Smooth muscle cell of the brain vasculature (primary cell): ENCODE measurements around the gene LCP1.
"Not testable (repeated sequence)": the region's sequence is repeated elsewhere in the genome, so short reads cannot be mapped to it uniquely, and the experiment has no call there.

Source experiments
- DNase-seq: peaks from one replicate; pipeline ENCODE4 v3.0.0-alpha.2; 2012; ENCODE audit warnings: low read depth, low spot score

The LCP1 gene

DNA sequence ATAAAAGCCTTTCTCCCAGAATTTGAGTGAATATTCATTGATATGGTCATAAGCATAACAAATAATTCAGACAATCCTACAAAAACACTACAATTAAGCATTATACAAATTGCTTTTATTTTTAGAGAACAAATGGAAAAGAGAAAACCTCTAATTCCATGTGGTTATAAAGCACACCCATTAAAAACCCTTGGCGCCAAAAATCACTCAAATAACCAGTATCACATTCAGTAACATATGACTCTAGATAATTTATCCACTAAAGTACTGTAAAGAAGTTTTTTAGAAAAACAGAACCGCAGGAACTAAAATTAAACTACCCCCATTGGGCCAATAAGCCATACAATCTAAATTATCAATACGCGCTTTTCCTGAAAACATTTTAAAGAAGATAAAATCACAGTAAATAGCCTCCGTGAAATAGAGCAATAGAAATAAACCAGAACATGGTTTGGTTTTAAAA is 569 bp downstream of the LCP1 start:
- no peak for DNase-seq

DNA sequence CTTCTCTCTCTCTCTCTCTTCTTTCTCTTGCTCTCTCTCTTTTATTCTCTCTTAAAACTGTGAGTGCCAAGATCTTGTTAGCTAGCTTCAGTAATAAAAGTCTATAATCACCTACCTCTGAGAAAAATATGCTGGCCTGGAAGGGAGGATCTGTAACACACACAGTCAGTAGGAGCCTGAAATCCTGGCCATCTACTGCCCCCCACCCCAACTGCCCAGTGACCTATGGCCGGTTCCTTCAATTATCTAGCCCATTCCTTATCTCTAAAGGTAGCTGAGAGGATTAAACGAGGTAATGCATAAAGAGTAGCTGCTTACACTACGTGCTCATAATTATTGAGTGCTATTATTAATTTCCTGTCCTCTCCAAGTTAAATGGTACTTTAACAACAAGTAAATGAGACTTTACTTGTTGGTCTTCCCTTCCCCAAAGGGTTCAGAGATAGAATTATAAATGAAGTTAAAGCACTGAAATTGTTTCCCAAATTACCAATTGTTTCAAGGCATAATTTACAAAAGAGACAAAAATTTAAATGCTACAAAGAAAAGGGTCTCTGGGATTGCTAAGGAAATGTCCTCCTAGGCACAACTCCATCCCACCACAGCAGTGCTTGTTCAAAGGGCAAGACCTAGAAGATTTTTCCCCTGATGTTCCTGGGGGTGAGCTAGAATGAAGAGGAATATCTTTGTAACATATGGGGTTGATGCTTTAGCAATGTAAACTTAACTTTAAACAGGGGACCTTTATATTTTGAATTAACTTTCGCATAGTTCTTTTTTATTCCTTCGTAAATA is 1.8 kb downstream of the LCP1 start:
- no peak for DNase-seq

DNA sequence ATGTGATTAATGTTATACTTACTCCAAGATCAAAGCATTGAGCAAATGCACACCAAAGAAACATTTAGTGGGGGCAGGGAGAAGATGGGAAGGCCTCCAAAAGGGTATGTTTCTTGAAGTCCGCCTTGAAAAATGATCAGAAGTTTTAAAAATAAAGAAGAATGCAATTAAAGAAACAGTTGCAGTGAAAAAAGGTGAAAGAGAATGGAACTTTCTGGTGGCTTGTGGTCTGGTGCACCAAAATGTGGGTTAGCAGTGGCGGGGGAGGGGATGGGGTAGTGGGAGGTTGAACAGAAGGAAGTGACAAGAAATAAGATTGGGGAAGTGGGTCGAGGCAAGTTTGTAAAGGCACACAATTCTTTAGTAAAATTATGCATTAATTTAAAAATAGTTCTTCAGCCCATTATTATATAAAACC is 2.5 kb downstream of the LCP1 start:
- no peak for DNase-seq

DNA sequence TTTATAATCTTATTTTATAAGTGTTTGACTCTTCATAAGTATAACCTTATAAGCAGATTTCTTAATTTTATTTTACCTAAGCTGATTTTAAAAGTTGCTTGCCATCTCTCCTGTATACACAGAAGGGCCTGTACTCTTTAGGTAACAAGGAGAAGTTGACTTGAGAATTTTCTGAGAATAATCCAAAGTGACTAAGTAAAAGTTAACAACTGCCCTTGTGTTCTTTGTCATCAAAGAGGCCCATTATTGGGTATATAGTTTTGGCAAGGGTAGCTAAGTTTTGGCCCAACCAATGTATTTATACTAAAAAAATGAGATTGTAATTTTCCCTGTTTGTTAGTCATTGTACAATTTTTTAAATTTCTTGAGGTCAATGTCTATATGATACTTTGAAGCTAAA is 3.2 kb downstream of the LCP1 start:
- no peak for DNase-seq

DNA sequence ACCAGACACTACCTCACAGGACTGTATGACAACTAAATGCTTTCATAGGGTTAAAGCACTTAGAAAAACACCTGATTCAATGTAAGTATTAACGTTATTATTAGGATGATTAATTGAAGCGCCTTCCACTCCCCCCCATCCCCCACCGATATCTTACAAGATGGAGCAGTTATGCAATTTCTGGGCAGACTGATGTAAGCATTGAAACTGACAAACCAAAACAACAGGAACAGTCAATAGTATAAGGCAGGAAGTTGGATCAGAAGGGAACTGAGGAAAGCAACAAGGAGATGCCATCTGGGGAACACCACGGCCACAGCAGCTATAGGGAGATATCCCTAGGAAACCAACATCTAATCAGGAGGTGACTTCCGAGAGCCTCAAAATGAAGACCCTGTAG is 3.8 kb downstream of the LCP1 start:
- DNase-seq, result no peak

DNA sequence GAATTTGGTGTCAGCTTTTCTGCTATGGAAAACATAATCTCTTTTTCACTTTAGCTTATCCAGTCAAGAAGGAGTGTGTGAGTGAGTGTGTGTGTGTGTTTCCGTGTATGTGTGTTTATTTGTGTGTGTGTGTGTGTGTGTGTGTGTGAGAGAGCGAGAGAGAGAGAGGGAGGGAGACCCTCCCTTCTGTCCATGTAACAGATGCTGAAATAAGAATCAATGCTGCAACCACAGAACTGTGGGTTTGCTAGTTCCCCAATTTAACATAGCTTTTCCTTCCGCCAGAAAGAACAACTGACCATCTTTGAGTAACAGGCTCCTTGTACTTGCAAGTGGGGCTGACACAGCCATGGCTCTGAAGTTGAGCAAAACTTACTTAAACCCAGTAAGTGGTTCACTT is 5.2 kb downstream of the LCP1 start:
- DNase-seq, result no peak

DNA sequence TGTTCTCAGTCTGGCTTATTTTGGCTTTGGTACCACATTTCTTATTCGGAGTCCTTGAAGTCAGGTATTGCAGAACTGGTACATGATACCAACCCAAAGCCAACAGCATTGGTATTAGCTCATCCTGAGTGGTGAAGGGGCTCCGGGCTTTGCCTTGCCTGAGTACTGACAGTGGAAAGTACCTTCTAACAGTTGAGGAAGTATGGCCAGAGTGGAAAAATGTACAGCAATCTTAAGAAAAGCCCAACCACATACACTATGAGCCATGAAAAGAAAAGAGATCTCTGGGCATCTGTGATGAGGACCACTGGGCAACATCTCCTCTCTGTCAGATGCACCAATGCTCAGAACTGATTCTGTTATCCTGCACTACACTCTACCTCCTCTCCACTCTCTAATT is 8.3 kb downstream of the LCP1 start:
- DNase-seq, result no peak

DNA sequence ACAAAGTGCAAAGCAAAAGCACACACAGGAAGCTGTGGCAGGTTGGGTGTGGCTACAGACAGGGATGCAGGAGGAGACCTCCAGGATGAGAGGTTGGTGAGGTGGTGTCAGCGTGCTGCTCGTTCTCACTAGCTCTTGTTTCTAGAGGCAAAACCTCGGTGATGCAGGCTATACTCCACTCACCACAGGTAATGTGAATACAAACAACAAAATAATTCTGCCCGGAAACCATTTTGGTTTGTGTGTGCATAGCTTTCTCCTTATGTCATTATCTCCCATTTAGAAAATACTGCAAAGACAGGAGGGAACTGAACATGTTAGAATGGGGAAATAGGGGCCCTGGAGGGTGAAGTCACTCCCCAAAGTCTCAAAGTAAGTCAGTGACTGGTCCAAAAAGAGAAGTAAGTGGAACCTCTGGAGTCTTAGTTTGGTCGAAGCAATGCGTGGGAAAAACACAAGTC is 9.4 kb downstream of the LCP1 start:
- no peak for DNase-seq

DNA sequence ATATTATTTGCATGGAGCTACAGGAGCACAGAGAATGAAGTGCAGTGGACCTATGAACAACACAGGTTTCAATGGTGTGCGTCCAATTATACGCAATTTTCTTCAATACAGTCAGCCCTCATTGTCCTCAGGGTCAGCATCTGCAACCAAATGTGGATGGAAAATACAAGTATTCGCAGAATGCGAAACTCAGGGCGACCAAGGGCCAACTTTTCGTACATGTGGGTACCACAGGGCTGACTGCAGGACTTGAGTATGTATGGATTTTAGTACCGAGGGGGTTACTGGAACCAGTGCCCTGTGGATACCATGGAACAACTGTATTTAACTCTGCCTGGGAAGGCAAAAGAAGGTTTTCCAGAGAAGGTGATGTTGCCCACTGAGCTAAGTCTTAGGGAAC is 10.2 kb downstream of the LCP1 start:
- DNase-seq, result no peak

DNA sequence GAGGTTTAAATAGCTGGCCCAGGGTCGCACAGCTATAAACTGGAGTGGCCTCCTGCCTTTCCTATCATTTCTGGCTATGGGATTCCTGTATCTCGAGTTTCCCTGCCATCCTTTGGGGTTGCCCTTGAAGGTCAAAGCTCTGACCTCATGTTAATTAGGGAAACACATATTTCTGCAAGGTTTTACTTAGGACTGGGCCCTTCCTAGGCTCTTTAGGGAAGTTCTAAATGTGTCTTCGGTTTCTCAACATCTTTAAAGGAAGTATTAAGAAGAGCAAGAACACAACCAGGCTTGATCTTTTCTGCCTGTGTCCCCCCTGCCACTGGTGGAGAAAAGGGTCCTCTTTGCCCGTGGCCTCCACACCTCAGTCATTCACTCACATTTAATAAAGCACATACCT is 10.8 kb downstream of the LCP1 start:
- DNase-seq, result no peak

DNA sequence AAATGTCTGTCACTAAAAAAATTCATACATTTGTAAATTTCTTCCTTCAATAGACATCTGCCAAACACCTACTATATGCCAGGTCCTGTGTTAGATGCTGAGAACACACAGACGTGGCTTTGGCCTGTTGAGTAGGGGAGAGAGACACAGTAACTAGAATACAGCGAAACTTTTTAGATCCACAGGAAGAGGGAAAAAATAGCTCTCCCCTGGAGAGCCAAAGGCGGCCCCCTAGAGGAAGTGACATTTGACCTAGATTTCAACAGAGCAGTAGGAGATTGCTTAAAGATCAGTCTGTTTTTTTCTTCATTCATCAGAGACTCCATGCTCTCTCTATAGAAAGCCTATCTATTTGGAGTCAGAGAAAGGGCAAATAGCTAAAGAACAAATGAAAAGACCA is 11.3 kb downstream of the LCP1 start:
- no peak for DNase-seq

DNA sequence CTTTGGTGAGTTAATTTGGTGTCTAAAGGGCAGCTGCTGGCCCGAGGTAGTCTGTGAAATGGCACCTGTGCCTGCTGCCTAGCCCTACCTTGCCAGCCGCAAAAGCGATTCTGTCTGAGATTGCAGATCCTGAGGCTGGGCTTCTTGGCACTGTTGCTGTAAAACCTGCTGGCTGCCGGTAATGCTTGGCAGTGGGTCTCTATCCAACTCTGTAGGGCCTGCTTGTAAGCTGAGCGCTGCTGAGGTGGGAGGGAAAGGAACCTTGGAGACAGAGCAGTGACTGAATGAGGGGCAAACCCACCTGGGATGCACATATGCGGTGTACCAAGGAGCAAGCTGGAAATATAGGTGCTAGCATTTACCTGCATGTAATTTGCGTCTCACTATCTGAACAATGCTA is 11.7 kb downstream of the LCP1 start:
- no peak for DNase-seq

DNA sequence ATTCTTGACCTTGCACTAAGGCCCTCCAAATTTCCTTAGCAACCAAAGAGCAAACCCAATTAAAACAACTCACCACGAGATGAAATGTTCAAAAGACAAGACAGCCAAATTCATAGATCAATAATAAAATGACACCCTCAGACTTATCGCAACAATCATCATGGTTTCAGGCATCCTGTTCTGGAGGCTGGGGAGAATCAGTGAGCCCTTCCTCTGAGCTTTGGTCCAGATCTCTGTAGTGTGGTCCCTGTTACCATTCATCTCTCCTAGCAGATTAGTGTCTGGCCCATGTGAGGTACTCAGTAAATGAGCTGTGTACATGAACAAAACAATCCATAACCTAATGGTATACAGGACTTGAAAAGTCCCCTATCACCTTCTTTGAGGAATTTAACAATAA is 12.2 kb downstream of the LCP1 start:
- no peak for DNase-seq

DNA sequence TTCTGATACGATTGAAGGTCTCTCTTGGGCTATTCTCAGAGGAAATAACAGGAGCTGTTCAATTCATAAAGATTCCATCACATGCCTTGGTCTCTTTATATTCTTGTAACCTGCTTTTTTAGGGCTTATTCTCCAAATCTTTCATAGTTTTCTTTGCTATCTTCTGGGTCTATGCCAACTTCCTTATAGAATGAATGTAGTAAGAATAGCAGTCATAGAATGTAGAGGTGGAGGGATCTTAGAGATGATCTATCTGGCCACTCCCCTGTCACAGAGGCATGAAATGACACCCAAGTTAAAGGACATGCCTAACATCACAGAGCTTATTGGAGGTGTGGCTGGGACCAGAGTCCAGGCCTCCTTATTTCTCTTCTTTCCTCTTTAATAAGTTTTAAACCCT is 13.2 kb downstream of the LCP1 start:
- DNase-seq, result no peak

DNA sequence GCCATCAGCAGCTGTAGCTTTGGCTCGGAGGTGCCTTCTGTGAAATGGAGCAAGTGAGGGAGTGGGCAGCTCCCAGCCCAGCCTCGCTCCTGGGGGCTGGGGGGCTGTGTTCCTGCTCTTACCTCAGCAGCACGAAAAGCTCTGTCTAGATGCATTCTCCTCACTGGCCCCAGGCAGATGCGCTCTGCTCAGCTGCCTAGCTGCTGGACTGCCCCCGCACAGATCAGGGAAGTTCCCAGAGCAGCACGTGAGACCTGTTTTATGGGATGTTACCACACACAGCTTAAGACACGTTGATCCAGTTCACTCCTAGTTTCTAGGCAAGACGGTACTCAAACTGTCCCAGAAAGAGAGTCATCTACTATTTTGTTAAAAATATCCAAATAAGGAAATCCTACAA is 13.6 kb downstream of the LCP1 start:
- no peak for DNase-seq

DNA sequence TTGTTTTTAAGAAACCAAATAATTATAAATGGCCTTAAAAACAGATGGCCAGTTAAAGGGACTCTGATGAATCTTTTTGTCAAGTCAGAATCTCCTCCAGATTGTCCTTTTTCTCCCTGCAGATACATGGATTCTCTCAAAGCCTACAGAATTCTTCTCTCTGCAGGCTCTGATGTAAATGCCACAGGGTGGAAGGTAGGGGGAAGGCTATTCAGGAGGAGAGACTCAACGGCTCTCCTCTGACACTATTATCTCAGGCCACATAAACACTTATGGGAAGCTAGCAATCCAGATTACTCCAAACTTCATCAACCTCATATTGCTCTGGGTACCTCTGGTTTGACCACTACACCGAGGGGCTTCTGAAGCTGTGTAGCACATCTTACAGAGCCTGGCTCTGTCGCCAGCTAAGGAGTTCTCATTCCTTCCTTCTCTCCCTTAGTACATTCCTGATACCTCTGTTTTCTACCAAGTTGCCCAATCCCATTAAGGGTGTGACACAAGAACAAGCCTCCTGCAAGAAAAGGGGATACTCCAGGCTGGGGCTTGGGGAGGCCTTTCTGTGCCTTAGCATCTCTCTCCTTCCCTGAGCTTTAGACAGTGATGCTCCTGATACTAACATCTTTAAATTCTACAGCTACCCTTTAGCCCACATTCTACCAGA is 14.9 kb downstream of the LCP1 start:
- DNase-seq, result no peak

DNA sequence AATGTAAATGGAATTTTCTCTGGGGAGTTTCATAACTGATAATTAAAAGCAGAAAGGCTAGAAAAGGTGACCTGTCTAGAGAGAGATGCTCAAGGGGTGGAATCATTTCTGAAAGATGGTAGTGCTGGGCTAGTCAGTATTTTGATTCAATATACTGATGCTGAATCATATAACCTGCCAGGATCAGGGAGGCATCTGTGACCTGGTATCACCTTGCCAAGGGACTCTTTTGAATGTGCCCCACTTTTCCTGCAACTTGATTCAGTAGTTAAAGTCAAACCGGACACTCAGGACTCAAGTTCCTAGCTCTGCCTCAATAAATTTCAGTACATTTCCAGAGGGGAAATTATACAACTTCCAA is 15.8 kb downstream of the LCP1 start:
- no peak for DNase-seq

DNA sequence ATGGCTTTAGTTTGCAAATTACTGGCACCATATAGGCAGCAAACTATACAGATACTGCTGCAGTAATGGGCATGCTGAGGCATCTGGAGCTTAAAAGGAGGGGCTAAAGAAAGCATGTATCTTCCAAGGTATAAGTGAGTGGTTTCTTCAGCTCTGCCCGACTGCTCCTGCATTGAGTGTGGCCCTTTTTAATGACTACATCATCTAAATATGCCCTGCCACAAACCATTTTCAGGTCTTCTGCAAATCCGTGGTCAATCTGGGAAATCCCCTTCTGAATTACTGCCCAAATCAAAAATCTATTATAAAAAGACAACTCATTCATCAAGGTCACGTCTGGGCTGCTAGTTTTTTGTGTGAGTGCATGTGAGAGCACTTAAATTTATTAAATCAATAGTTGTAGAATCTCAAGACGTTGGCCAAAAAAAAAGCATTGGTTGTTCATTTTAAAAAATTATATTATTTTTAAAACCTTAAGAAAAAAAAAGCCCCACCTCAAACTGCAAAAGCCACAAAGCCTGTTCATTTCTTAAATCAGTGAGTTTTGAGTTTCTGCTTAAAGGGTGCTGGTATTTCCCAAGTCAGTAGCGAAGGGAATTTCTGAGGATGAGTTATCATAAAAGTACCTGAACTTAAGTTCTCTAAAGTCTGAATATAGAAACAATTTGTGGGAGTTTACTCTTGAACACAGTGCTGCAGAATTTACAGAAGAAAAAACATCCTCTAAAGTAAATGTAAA is 16.3 kb downstream of the LCP1 start:
- no peak for DNase-seq

DNA sequence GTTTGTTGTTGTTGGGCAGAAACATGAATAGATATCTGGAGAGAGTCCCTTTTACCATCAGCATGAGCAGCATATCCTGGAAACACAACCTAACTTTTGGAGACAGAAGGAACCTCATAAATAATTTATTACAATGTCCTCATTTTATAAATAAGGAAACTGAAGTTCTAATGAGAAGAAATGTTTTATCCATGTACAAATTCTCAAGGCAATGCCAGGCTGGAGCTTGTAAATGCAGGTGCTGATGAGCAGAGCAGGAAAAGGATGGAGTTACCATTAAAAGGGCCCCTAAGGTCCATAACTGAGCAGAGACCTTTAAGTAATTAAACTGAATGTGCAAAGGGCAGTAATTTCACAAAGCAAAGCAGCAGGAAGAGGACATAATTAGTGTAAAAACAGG is 17.3 kb downstream of the LCP1 start:
- DNase-seq, result no peak

DNA sequence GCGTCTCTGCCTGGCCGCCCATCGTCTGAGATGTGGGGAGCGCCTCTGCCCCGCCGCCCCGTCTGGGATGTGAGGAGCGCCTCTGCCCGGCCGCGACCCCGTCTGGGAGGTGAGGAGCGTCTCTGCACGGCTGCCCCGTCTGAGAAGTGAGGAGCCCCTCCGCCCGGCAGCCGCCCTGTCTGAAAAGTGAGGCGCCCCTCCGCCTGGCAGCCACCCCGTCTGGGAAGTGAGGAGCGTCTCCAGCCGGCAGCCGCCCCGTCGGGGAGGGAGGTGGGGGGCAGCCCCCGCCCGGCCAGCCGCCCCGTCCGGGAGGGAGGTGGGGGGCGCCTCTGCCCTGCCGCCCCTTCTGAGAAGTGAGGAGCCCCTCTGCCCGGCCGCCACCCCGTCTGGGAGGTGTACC is 19.2 kb downstream of the LCP1 start:
- DNase-seq, result not testable (repeated sequence)

DNA sequence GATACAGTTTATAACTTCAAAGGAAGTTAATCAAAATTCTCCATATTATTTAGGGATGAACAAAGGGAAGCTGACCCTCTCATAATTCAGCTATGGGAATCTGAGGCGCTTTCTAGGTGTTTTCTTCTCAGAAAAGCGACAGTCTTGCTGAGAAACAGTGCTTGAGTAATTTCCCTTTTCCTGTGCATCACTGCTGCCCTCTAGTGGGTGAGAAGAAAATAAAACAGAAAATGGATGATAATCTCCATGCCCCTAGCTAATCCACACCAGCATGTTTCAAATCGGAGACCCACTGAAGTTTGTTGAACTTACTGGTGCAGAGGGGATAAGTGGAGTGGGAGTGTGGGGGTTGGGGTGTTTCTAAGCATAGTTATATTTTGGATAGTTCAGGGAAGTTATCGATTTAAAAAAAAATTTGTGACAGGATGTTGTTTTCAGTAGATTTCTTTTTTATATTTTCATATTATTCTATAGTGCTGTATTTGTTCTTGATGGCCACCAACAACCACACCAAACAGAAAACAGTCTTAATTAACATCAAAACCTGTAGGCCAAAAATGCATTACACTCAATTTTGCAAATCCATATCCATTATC is 21.4 kb downstream of the LCP1 start:
- peak; percentile 32 for DNase-seq

DNA sequence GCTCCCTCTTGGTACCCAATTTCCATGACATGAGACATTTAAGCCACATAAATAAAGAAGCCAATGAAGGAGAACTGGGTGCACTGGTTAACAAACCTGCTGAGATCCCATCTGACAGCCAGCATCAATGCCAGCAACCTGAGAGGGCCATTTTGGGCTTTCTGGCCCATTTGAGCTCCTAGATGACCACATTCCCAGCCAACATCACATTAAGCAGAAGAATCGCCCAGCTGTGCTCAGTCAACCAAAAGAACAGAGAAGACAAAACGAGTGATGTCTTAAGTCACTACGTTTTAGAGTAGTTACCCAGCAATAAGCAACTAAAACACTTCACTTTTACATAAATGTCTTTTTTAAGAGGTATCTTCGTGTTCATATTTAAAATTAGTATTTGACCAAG is 21.9 kb downstream of the LCP1 start:
- DNase-seq, result no peak
